Lung microvascular endothelial cell (primary cell): ENCODE results near the gene GDPD2. TPM values are rescaled to one million over a fixed set of nuclear protein-coding genes. Genes with fewer than 3 reads are reported as not detected.
A peak's percentile ranks its signal among the peaks of the same experiment; 100 is the strongest.
"Not testable (repeated sequence)": the region's sequence is repeated elsewhere in the genome, so short reads cannot be mapped to it uniquely, and the experiment has no call there.

ENCODE experiments used
- DNase-seq, 2 donors: peaks; one replicate each; pipeline versions ENCODE4 v3.0.0 to v3.0.0-alpha.2; 2010; ENCODE audit warnings: low read depth in 2 of 2
- total RNA-seq: library from RNA; depleted of rRNA; stranded (reverse); fragments of >200 nt; gene quantifications from 2 replicates; pipeline ENCODE4 v1.2.1, GENCODE V29; 2014

The GDPD2 gene
- total RNA-seq, result not detected in 2 replicates

- DNase-seq, result peak in 1 of 2 donors; percentile 28
Observed at GRCh38 chrX:70422851-70423341, at the start of gene GDPD2. TSS of gene GDPD2 (plus strand) at chrX:70423314. CDS start at chrX:70424985, 1,671 bp downstream.

- no peak for DNase-seq
Observed at GRCh38 chrX:70386235-70386634, 36.9 kb upstream of the GDPD2 start.

- peak; percentile 7 to 32 for DNase-seq
Observed at GRCh38 chrX:70398899-70399298, 24.2 kb upstream of the GDPD2 start.

- not testable (repeated sequence) for DNase-seq
Observed at GRCh38 chrX:70400181-70400580, 22.9 kb upstream of the GDPD2 start.

GRCh38 chrX:70402721-70403120 lies 20.4 kb upstream of the GDPD2 start:
- no peak for DNase-seq

GRCh38 chrX:70405003-70405402 lies 18.1 kb upstream of the GDPD2 start:
- DNase-seq, result no peak

- DNase-seq, result no peak
Observed at GRCh38 chrX:70410921-70411320, 12.2 kb upstream of the GDPD2 start.

- DNase-seq, result no peak
Observed at GRCh38 chrX:70411475-70411874, 11.6 kb upstream of the GDPD2 start.

- no peak for DNase-seq
Observed at GRCh38 chrX:70421618-70422017, 1.5 kb upstream of the GDPD2 start.

GRCh38 chrX:70423936-70424675 lies 992 bp downstream of the GDPD2 start:
- DNase-seq, result no peak

- DNase-seq, result no peak
Observed at GRCh38 chrX:70424801-70425200, 1.7 kb downstream of the GDPD2 start.

GRCh38 chrX:70426286-70427278 lies 3.5 kb downstream of the GDPD2 start:
- DNase-seq, result no peak

GRCh38 chrX:70427365-70427764 lies 4.3 kb downstream of the GDPD2 start:
- DNase-seq, result no peak

- DNase-seq, result no peak
Observed at GRCh38 chrX:70429759-70430158, 6.6 kb downstream of the GDPD2 start.

- DNase-seq, result no peak
Observed at GRCh38 chrX:70432936-70433847, 10.1 kb downstream of the GDPD2 start.

- peak; percentile 60 to 78 for DNase-seq
Observed at GRCh38 chrX:70433848-70434351, 10.8 kb downstream of the GDPD2 start.

GRCh38 chrX:70434352-70434866 lies 11.3 kb downstream of the GDPD2 start:
- DNase-seq, result peak; percentile 74 to 85

GRCh38 chrX:70434914-70435586 lies 11.9 kb downstream of the GDPD2 start:
- peak in 1 of 2 donors; percentile 27 for DNase-seq

GRCh38 chrX:70436343-70436742 lies 13.2 kb downstream of the GDPD2 start:
- DNase-seq, result no peak

- no peak for DNase-seq
Observed at GRCh38 chrX:70437011-70437410, 13.9 kb downstream of the GDPD2 start.
